Ovary (tissue), 3 donors: ENCODE results near the gene NPAS3.

ENCODE experiments used
- EP300 ChIP-seq: sonication (generic); formaldehyde crosslinking; IDR thresholded peaks from one replicate; pipeline ENCODE4 v1.6.1; 2017; ENCODE audit warnings: antibody characterized with exemption
- TF ChIP-seq, protein P1 (sequence below), 3 donors: fragments of 450-650 bp in 2 of 3; fragments of 200-600 bp in 1 of 3; IDR thresholded peaks; one replicate each; pipeline versions ENCODE4 v1.5.1 to v1.8.0; 2016 to 2022; ENCODE audit warnings: antibody characterized with exemption in 3 of 3, mild to moderate bottlenecking in 1 of 3
- donor health status: DM: no; HTN: no; CAD: no.

DNA sequence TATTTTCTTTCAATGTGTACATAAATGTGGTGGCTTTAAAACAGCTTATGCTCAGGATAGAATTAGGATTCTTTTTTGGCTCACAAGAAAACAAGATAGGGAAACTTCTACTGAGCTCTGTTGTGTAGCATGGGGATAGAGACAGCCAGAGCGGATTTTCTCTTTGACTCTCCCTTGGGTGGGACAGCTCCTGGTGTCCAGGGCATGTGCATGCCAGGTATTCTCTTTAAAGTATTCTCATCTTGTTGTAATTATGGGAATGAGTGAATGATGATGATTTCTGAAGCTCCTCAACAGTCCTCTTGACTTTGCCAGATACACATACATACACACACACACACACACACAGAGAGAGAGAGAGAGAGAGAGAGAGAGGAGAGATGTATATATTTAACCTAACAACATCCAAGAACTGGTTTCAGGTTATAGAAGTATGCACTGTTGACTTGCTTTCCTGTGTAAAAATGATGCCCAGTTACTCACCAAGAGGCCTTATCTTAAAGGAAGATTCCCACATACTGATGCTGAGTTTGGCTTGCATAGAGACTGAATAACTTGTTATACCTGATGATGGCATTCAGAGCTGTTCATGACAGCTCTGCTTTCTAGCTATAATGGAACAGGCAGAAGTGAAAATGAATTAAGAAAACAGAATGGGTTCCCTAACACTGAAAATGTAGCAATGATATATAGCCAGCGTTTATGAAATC is 624.7 kb downstream of the NPAS3 start:
- TF ChIP-seq, protein P1, sequence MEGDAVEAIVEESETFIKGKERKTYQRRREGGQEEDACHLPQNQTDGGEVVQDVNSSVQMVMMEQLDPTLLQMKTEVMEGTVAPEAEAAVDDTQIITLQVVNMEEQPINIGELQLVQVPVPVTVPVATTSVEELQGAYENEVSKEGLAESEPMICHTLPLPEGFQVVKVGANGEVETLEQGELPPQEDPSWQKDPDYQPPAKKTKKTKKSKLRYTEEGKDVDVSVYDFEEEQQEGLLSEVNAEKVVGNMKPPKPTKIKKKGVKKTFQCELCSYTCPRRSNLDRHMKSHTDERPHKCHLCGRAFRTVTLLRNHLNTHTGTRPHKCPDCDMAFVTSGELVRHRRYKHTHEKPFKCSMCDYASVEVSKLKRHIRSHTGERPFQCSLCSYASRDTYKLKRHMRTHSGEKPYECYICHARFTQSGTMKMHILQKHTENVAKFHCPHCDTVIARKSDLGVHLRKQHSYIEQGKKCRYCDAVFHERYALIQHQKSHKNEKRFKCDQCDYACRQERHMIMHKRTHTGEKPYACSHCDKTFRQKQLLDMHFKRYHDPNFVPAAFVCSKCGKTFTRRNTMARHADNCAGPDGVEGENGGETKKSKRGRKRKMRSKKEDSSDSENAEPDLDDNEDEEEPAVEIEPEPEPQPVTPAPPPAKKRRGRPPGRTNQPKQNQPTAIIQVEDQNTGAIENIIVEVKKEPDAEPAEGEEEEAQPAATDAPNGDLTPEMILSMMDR (IDR thresholded peaks at IDR 0.05), result no peak
- no peak for TF ChIP-seq EP300
